ENCODE measurements around the gene CALM1. TPM values are rescaled to one million over a fixed set of nuclear protein-coding genes. Genes with fewer than 3 reads are reported as not detected.

The CALM1 gene
- total and polyA plus RNA-seq, 2 experiments from 2014 or later = 74.6 to 236 TPM

DNA sequence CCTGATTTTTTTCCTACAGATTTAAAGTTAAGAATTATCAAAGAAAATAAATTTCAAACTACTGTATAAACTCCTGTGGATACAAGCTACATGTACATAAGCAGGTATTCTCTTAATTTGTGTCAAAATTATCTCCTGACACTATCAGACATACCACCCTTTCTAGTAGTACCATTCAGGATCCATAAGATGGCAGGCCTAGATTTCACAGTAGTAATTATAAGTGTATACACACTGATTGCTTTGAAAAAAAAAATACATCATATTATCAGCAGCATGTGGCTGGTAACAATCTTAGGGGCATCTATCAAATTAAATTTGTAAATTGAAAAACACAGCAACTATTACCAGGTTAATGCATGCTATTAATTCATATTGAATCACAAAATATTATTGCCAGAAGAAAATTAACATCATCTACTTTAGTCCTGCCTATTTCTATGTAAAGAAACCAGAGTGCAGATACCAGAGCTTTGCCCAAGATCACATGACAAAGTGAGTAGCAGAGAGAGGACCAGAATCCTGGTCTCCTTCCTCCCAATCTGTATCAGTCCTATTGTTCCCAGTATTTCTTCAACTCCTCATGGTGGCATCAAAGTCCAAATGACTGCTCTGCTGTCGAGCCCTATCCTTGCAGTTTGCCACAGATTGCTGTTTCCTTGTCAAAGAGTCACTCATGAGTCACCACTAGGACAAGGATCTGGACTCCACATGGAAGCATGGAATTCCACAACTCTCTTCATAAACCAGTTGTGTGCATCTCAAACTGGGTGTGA is 27.7 kb upstream of the CALM1 start:
- Histone ChIP-seq H3K9me3 (ENCODE audit: low read depth) (no peaks in the 10 kb centered on the region), H3K27ac (no peak overlapping the region), H3K4me3 (no peak overlapping the region), H3K4me1 (ENCODE audit: low read depth) (no peaks in the 10 kb centered on the region), H3K27me3 (no peaks in the 10 kb centered on the region), H3K36me3 (no peaks in the 10 kb centered on the region)
- TF ChIP-seq, protein P1, sequence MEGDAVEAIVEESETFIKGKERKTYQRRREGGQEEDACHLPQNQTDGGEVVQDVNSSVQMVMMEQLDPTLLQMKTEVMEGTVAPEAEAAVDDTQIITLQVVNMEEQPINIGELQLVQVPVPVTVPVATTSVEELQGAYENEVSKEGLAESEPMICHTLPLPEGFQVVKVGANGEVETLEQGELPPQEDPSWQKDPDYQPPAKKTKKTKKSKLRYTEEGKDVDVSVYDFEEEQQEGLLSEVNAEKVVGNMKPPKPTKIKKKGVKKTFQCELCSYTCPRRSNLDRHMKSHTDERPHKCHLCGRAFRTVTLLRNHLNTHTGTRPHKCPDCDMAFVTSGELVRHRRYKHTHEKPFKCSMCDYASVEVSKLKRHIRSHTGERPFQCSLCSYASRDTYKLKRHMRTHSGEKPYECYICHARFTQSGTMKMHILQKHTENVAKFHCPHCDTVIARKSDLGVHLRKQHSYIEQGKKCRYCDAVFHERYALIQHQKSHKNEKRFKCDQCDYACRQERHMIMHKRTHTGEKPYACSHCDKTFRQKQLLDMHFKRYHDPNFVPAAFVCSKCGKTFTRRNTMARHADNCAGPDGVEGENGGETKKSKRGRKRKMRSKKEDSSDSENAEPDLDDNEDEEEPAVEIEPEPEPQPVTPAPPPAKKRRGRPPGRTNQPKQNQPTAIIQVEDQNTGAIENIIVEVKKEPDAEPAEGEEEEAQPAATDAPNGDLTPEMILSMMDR (IDR thresholded peaks at IDR 0.05; ENCODE audit: low read depth, low read length) = no peak
- no peak for DNase-seq (ENCODE audit: low read depth in 1 of 2, low spot score in 1 of 2)

DNA sequence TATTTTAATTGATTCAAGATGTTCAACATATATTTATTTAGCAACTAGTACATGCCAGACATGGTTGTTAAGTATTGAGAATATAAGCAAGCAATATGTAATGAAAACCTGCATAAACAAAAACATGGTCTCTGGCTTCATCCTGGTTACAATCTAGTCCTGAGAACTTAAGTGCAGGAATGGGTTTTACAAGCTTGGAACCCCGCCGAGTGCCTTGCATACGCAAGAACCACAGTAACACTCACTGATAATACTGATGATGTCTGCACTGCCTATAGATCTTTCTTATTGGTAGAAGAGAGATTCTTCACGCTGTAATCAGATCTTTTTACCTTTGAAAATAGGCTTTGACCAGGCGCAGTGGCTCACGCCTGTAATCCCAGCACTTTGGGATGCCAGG is 22.9 kb upstream of the CALM1 start:
- TF ChIP-seq, protein P1 (IDR thresholded peaks at IDR 0.05; ENCODE audit: low read depth, low read length) = no peak
- Histone ChIP-seq H3K4me1 (ENCODE audit: low read depth) (no peaks in the 10 kb centered on the region), H3K36me3 (no peaks in the 10 kb centered on the region), H3K9me3 (ENCODE audit: low read depth) (no peaks in the 10 kb centered on the region), H3K4me3 (no peak overlapping the region), H3K27me3 (no peaks in the 10 kb centered on the region), H3K27ac (no peak overlapping the region)
- DNase-seq (ENCODE audit: low read depth in 1 of 2, low spot score in 1 of 2) = no peak

DNA sequence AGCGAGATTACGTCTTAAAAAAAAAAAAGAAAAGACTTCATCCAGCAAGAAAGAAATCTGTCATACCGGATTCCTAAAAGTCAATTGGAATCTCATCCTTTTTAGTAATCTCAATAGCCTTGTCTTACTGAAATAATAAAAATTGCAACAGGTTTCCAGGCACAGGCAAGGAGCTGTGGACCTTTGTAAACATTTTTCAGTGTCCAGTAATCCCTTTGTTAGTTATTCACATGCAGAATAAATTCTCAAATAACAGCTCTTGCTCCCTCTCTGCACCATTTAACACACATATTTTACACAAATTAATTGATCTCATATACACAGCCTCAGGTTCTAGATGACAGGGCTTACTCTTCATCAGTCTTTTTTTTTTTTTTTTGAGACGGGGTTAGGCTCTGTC is 22.0 kb upstream of the CALM1 start:
- H3K4me1 ChIP-seq (ENCODE audit: low read depth) = no peaks in the 10 kb centered on the region

DNA sequence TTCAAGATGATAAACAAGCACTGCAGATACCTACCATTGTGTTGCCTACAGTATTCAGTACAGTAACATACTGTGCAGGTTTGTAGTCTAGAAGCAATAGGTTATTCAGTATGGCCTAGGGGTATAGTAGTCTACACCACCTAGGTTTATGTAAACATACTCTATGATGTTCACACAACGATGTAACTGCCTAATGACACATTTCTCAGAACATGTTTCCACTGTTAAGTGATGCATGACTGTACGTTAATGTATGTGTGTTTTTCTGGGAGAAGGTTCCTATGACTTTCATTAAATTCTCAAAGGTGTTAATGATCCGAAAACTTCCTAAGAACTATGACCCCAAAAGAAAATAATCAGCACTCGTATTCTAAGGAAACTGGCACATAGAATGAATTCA is 20.9 kb upstream of the CALM1 start:
- peaks cover under 1% of the 10 kb centered on the region for H3K4me1 ChIP-seq (ENCODE audit: low read depth)
- TF ChIP-seq, protein P1 (IDR thresholded peaks at IDR 0.05; ENCODE audit: low read depth, low read length) = no peak
- no peak overlapping the region for H3K27ac ChIP-seq
- no peaks in the 10 kb centered on the region for H3K36me3 ChIP-seq
- no peak overlapping the region for H3K4me3 ChIP-seq
- no peak for DNase-seq (ENCODE audit: low read depth in 1 of 2, low spot score in 1 of 2)
- H3K9me3 ChIP-seq (ENCODE audit: low read depth) = no peaks in the 10 kb centered on the region
- no peaks in the 10 kb centered on the region for H3K27me3 ChIP-seq

More for the DNA sequence above, 22.0 kb upstream of the CALM1 start:
- Histone ChIP-seq H3K36me3 (no peaks in the 10 kb centered on the region), H3K27me3 (no peaks in the 10 kb centered on the region), H3K9me3 (ENCODE audit: low read depth) (no peaks in the 10 kb centered on the region), H3K4me3 (no peak overlapping the region), H3K27ac (no peak overlapping the region)
- TF ChIP-seq, protein P1 (IDR thresholded peaks at IDR 0.05; ENCODE audit: low read depth, low read length) = no peak
- no peak for DNase-seq (ENCODE audit: low read depth in 1 of 2, low spot score in 1 of 2)

DNA sequence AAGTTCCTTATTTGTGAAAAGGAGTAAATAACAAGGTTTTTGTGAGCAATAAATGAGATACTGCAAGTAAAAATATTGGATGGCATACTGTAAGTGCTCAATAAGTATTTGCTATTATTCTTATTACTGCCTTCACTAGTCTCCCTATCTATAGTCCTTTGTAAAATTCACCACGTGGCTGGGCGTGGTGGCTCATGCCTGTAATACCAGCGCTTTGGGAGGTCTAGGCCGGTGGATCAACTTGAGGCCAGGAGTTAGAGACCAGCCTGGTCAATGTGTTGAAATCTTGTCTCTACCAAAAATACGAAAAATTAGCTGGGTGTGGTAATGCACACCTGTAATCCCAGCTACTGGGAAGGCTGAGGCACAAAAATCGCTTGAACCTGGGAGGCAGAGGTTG is 18.6 kb upstream of the CALM1 start:
- H3K4me1 ChIP-seq (ENCODE audit: low read depth) = peaks cover 12% of the 10 kb centered on the region
- no peaks in the 10 kb centered on the region for H3K9me3 ChIP-seq (ENCODE audit: low read depth)
- H3K27ac ChIP-seq = no peak overlapping the region
- no peak overlapping the region for H3K4me3 ChIP-seq
- TF ChIP-seq, protein P1 (IDR thresholded peaks at IDR 0.05; ENCODE audit: low read depth, low read length) = no peak
- no peaks in the 10 kb centered on the region for H3K36me3 ChIP-seq
- H3K27me3 ChIP-seq = no peaks in the 10 kb centered on the region
- DNase-seq (ENCODE audit: low read depth in 1 of 2, low spot score in 1 of 2) = no peak

Measured in cardiac muscle cell (in vitro differentiated cells and primary cell).